Activated T-cell treated with anti-CD3 and anti-CD28 coated beads, Interleukin-2, amount 50 U/mL, for 48 hours (primary cell): Measurements from ENCODE around the gene SBF2.
"Not testable (repeated sequence)": the region's sequence is repeated elsewhere in the genome, so short reads cannot be mapped to it uniquely, and the experiment has no call there.

Experiments
- DNase-seq, 2 experiments: peaks; one replicate each; pipeline ENCODE4 v3.0.0-alpha.2; 2020

The SBF2 gene

GRCh38 chr11:10108915-10109680, 184.9 kb downstream of the SBF2 start:
- no peak for DNase-seq

GRCh38 chr11:10107497-10107896, 186.5 kb downstream of the SBF2 start:
- no peak for DNase-seq

GRCh38 chr11:10097615-10098014, 196.4 kb downstream of the SBF2 start:
- no peak for DNase-seq

GRCh38 chr11:10096987-10097386, 197.0 kb downstream of the SBF2 start:
- no peak for DNase-seq

- DNase-seq = no peak
Observed at GRCh38 chr11:10095412-10096208, 198.4 kb downstream of the SBF2 start.

GRCh38 chr11:10092426-10092825, 201.6 kb downstream of the SBF2 start:
- no peak for DNase-seq

- DNase-seq = no peak
Observed at GRCh38 chr11:10091314-10092045, 202.5 kb downstream of the SBF2 start.

- DNase-seq = not testable (repeated sequence)
Observed at GRCh38 chr11:10087923-10088225, 206.1 kb downstream of the SBF2 start.

- DNase-seq = no peak
Observed at GRCh38 chr11:10087186-10087922, 206.7 kb downstream of the SBF2 start.

GRCh38 chr11:10080138-10080537, 213.9 kb downstream of the SBF2 start:
- no peak for DNase-seq

- peak; percentile 37 to 56 for DNase-seq
Observed at GRCh38 chr11:10076458-10077141, 217.4 kb downstream of the SBF2 start.

- no peak for DNase-seq
Observed at GRCh38 chr11:10075141-10075540, 218.9 kb downstream of the SBF2 start.

GRCh38 chr11:10072841-10073240, 221.2 kb downstream of the SBF2 start:
- DNase-seq = no peak

GRCh38 chr11:10072142-10072541, 221.9 kb downstream of the SBF2 start:
- DNase-seq = no peak

- no peak for DNase-seq
Observed at GRCh38 chr11:10067629-10068300, 226.3 kb downstream of the SBF2 start.

- DNase-seq = no peak
Observed at GRCh38 chr11:10066441-10066840, 227.6 kb downstream of the SBF2 start.

- no peak for DNase-seq
Observed at GRCh38 chr11:10064828-10065227, 229.2 kb downstream of the SBF2 start.

GRCh38 chr11:10058356-10058755, 235.7 kb downstream of the SBF2 start:
- DNase-seq = no peak

GRCh38 chr11:10051868-10052586, 242.0 kb downstream of the SBF2 start:
- no peak for DNase-seq

GRCh38 chr11:10050561-10050960, 243.5 kb downstream of the SBF2 start:
- DNase-seq = no peak

GRCh38 chr11:10049756-10050155, 244.3 kb downstream of the SBF2 start:
- DNase-seq = no peak
